ENCODE results near the gene UGT1A1.
"Not testable (repeated sequence)": the region's sequence is repeated elsewhere in the genome, so short reads cannot be mapped to it uniquely, and the experiment has no call there.

Gene UGT1A1

DNA sequence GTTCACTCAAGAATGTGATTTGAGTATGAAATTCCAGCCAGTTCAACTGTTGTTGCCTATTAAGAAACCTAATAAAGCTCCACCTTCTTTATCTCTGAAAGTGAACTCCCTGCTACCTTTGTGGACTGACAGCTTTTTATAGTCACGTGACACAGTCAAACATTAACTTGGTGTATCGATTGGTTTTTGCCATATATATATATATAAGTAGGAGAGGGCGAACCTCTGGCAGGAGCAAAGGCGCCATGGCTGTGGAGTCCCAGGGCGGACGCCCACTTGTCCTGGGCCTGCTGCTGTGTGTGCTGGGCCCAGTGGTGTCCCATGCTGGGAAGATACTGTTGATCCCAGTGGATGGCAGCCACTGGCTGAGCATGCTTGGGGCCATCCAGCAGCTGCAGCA is at the start of gene UGT1A1:
UGT1A1 (plus strand) TSS at position 228 of the 400 bp plus-strand sequence; CDS start at position 246, 18 bp downstream.
- no peak for DNase-seq

DNA sequence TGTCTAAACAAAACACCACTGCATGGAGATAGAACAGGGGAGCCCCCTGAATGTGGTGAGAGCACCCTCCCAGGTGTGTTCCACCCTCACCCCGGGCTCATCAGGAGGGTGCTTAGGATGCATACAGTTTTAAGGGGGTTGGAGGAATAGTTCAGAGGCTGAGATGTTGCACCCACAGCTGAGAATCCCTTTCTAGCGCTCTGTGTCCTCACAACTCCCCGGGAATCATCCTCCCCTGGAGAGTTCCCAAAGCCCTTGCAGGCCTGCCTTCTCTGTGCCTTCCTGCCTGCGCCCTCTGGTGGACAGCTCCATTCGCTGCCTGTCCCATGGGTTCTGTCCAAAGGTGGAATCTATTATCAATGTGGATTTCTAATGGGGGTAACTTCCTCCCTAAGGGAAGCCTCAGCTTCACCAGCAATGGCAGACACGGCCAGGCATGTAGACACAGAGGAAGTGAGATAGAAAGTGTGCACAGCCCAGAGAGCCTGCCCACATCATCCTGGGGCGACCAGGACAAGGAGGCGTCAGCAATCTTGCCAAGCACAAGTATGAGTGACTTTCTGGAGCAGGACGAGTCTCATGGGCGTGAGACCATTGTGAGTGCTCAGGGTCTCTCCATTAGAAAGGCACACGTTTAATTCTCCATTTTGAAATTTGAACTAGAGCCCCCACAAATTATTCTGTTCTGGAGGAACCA is 48.6 kb upstream of the UGT1A1 start:
- peak in 50 of 56 donors; percentile 6 to 85 (median 36) for DNase-seq

GRCh38 chr2:233712611-233713261 is 47.3 kb upstream of the UGT1A1 start, which contains the start of gene UGT1A5:
Gene UGT1A5, plus strand, starts transcription at chr2:233712907. Its CDS starts 85 bp downstream, at chr2:233712992.
- no peak for DNase-seq

- DNase-seq, result no peak
Measured at GRCh38 chr2:233713262-233713615, 46.8 kb upstream of the UGT1A1 start.

GRCh38 chr2:233714121-233714520 is 45.9 kb upstream of the UGT1A1 start:
- DNase-seq, result no peak

- no peak for DNase-seq
Measured at GRCh38 chr2:233718552-233718951, 41.5 kb upstream of the UGT1A1 start, which contains the start of gene UGT1A4. Gene UGT1A4, plus strand, starts transcription at chr2:233718736. Its CDS starts 85 bp downstream, at chr2:233718821.

- no peak for DNase-seq
Measured at GRCh38 chr2:233728723-233729301, 31.3 kb upstream of the UGT1A1 start, which contains the start of gene UGT1A3. Gene UGT1A3, plus strand, starts transcription at chr2:233729042. Its CDS starts 85 bp downstream, at chr2:233729127.

DNA sequence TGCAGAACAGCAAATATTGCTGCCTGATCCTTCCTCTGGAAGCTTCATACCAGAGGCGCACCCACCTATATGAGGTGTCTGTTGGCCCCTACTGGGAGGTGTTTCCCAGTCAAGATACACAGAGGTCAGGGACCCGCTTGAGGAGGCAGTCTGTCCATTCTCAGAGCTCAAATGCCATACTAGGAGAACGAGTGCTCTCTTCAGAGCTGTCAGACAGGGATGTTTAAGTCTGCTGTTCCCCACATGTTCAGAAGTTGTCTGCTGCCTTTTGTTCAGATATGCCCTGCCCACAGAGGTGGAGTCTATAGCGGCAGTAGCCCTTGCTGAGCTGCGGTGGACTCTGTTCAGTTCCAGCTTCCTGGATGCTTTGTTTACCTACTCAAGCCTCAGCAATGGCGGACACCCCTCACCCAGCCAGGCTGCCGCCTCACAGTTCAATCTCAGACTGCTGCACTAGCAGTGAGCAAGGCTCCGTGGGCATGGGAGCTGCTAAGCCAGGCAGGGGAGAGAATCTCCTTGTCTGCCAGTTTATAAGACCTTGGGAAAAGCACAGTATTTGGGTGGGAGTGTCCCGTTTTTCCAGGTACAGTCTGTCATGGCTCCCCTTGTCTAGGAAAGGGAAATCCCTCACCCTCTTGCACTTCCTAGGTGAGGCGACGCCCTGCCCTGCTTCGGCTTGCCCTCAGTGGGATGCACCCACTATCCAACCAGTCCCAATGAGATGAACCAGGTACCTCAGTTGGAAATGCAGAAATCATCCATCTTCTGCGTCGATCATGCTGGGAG is 23.0 kb upstream of the UGT1A1 start:
- DNase-seq, result not testable (repeated sequence)

DNA sequence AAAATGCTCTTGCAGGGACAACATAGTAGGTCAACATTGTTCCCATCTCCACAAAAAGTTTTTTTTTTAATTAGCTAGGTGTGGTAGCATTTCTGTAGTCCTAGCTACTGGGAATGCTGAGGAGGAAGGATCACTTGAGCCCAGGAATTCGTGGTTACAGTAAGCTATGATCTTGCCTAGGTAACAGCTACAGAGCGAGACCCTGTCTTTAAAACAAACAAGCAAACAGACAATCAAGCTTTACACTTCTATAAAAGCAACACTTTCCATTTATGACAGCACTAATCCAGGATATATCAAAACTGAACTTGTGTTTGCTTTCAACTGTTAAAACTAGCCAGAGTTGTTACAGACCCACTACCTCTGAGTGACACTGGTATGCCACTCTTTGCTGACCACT is 19.2 kb upstream of the UGT1A1 start:
- DNase-seq, result no peak

DNA sequence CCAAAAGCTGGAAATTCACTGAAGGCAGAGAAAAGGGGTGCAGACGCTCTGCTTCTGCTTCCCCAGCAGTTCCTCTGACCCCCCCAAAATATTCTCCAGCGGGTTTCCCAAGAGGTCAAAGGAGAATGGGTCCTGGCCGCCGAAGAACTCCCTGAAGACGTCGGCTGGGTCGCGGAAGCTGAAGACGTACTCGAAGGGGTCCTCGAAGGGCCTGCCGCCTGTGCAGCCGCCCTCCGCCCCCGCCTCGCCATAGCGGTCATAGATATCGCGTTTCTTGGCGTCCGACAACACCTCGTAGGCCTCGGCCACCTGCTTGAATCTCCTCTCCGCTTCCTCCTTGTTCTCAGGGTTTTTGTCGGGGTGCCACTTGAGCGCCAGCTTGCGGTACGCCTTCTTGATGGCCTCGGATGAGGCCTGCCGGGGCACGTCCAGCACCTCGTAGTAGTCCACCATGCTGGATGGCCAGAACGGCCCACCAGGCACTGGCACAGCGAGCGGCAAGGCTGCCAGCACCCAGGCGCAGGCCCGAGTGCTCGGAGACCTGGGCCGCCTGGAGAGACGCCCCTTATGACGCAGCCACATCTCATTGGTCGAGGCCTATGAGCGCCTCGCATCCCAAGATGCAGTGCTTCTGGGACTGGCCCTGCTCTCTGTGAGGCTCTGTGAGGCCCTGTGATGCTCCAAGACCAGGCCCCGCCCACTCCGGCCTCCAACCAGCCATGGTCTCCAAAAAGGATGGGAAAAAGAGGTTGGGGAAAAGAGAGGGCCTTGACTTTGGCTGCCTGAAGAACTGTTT is 16.4 kb upstream of the UGT1A1 start:
- no peak for DNase-seq

DNA sequence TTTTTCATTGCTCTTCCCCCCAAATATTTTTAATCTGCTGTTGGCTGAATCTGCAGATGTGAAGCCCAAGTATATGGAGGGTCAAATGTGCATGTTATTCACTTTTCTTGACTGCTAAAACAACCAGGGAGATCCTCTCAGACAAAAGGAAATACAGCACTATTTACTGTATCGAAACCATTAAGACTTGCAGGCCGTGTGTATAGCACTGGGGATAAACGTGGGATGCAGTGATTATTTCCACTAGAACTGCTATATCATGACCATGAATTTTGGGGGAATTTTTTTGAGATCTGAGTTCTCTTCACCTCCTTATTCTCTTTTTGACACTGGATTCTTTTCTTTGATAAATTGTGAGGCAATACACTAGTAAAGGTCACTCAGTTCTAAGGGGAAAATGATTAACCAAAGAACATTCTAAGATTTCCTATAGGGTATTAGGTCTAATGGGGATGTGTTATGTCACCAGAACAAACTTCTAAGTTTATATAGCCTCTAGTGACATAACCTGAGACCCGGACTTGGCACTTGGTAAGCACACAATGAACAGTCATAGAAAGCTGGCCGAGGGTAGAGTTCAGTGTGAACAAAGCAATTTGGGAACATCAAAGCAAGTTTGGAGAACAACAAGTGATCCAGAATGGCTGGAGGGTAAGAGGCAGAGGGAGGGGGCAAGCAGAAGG is 14.9 kb upstream of the UGT1A1 start:
- no peak for DNase-seq

DNA sequence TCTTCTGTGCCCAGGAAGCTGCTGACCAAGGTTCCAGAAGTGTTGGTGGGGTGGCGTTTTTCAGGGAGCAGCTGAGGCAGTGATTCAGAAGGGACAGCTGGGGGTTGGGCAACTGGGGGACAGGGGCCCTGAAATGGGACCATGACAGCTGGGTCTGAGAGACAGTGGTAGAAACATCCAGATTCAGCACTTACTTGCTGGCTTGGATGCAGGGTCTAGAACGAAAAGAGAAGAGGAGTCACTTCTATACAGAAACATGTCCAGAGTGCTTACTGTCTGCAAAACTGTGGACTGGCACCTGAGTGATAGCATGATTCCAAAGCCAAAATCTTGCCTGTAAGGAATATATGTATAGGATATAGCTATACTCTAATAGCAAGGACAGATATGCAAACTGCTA is 14.2 kb upstream of the UGT1A1 start:
- DNase-seq, result not testable (repeated sequence)

GRCh38 chr2:233746475-233747282 is 13.4 kb upstream of the UGT1A1 start:
- no peak for DNase-seq

- no peak for DNase-seq
Measured at GRCh38 chr2:233747283-233747544, 12.9 kb upstream of the UGT1A1 start.

- not testable (repeated sequence) for DNase-seq
Measured at GRCh38 chr2:233750689-233751088, 9.4 kb upstream of the UGT1A1 start.

DNA sequence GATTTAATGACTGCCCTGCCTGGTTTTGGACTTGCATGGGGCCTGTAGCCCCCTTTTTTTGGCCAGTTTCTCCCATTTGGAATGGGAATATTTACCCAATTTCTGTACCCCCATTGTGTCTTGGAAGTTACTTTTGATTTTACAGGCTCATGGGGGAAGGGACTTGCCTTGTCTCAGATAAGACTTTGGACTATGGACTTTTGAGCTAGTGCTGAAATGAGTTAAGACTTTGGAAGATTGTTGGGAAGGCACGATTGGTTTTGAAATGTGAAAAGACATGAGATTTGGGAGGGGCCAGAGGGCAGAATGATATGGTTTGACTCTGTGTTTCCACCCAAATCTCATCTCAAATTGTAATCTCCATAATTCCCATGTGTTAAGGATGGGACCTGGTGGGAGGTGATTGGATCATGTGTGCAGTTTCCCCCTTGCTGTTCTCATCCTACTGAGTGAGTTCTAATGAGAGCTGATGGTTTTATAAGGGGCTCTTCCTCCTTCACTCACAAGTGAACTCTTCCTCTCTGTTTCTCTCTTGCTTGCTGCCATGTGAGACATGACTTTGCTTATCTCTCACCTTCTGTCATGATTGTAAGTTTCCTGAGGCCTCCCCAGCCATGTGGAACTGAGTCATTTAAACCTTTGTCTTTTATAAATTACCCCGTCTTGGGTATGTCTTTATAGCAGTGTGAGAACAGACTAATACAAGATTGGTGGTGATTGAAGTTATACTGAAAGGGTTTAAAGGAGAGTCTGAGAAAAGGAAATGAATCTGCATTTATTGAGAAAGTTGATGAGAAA is 8.7 kb upstream of the UGT1A1 start:
- not testable (repeated sequence) for DNase-seq

GRCh38 chr2:233754872-233755611 is 5.0 kb upstream of the UGT1A1 start:
- DNase-seq, result no peak
